HG02852 (cell line): ENCODE data around the gene SLC35F3.

Experiments
- ATAC-seq: cut with Tn5 transposase; IDR thresholded peaks from one replicate; pipeline ENCODE4 v1.9.1; 2021; ENCODE audit warnings: mild to moderate bottlenecking, moderate library complexity; ENCODE audit not compliant: unreplicated experiment

Gene SLC35F3

GRCh38 chr1:233909195-233909594 lies 4.7 kb downstream of the SLC35F3 start:
- no peak for ATAC-seq

GRCh38 chr1:233912447-233912846 lies 8.0 kb downstream of the SLC35F3 start:
- no peak for ATAC-seq

- ATAC-seq: no peak
These were observed 8.4 kb downstream of the SLC35F3 start for GRCh38 chr1:233912909-233913308.

- ATAC-seq: no peak
These were observed 12.2 kb downstream of the SLC35F3 start for GRCh38 chr1:233916706-233917105.

- no peak for ATAC-seq
These were observed 15.3 kb downstream of the SLC35F3 start for GRCh38 chr1:233919786-233920185.

DNA sequence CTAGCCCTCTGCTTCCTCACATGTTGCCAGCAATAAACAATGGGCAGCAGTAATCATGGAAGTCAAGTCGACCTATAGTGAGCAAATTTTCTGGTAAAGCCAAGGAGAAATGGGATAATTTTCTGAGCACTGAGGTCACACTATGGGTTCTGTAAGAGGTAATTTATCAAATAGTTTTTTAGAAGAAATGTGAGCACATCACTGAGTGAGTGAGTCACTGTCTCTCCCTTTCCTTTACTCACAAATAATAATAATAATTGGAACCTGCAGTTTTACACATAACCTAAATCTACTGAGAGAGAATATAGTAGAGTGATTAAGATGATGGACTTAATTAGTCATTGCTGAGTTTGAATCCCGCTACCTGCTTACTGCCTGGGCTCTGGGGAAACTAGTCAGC lies 23.6 kb downstream of the SLC35F3 start:
- ATAC-seq: no peak

- ATAC-seq: no peak
These were observed 28.9 kb downstream of the SLC35F3 start for GRCh38 chr1:233933339-233933738.

DNA sequence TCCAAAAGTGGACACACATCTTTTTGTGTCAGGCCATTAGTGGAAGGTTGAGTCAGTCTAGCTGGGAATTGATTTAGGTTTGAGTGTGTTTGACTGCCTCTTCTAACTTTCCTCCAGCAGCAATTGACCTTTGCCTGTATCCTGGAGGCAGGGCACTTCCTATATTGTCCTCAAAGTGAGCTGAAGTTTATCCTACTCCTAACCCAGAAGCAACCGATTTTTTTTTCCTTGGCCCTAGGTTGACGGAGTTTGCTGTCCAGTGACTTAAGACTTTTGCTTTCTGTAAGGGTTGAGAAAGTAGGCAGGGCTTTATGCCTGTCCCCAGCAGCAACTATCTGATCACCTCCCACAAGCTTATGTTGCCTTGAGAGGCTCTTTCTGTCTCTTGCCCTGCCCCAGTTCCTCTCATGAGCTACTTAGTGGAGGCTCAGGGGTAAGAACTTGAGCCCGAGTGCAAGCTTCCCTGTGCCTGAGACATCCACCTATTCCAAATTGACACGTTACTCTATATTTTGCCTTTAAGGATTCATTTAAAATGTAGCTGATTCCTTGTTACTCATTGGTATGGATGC lies 30.9 kb downstream of the SLC35F3 start:
- ATAC-seq: no peak

DNA sequence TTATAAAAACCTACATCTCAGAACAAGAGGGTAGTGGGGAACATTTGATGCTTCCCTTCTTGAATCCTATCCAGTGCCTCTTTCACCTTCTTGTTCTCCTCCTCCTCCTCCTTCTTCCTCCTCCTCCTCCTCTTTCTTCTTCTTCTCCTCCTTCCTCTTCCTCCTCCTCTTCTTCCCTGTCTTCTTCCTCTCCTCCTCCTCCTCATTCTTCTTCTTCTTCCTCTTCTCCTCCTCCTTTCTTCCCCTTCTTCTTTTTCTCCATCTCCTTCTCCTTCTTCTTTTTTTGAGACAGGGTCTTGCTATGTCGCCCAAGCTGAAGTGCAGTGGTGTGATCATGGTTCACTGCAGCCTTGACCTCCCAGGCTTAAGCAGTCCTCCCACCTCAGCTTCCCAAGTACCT lies 31.9 kb downstream of the SLC35F3 start:
- no peak for ATAC-seq

DNA sequence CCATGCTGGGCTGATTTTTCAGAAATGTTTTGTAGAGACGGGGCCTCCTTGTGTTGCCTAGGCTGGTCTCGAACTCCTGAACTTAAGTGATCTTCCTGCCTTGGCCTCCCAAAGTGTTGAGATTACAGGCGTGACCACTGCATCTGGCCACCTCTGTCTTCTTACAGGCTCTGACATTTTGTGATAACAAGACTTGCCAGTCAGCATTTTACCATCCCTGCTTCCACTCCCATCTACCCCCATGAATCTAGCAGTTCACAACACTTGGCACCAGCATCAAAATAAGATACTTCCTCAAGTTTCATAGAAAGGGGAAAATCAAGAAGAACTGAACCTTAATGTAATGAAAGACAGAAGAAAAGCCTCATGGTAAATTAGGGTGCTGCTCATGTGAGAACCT lies 32.4 kb downstream of the SLC35F3 start:
- no peak for ATAC-seq

- ATAC-seq: no peak
These were observed 34.0 kb downstream of the SLC35F3 start for GRCh38 chr1:233938476-233938875.

- ATAC-seq: no peak
These were observed 35.0 kb downstream of the SLC35F3 start for GRCh38 chr1:233939451-233939850.

DNA sequence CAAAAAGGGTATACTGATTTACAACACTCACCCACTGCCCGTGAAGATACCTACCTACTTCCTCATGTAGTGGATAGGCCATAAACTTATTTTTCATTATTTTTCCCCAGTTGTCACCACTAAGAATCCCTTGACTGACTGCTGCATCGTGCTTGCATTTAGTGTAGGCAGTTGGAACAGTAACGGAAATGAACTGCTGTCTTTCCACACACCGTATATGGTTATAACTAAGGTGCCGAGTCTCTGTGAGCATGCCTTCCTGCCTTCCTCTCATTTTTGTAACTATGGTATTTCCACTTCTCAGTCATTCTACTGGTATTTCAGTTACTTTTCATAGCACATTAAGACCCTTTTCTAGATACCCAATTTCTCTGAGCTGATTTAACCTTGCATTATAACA lies 36.4 kb downstream of the SLC35F3 start:
- ATAC-seq: no peak

DNA sequence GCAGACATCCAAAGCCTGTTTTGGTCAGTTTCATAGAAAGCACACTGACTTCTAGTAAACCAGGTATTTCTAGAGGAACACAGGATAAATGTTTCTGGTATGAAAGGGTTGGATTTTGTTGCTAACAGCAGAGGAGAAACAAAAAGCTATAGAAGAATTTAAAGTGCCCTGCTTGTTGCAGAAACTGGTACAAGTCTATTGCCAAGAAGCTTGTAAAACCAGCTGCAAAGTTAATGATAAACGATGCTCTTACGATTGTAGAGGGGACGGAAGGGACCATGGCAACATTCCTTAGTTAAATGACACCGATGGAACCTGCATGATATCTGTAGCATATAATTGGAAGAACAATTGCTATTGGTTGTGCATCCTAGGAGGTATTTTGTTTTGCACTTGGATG lies 40.1 kb downstream of the SLC35F3 start:
- no peak for ATAC-seq

- no peak for ATAC-seq
These were observed 41.1 kb downstream of the SLC35F3 start for GRCh38 chr1:233945573-233945972.

GRCh38 chr1:233945979-233946378 lies 41.5 kb downstream of the SLC35F3 start:
- no peak for ATAC-seq

GRCh38 chr1:233946724-233947123 lies 42.2 kb downstream of the SLC35F3 start:
- ATAC-seq: no peak

DNA sequence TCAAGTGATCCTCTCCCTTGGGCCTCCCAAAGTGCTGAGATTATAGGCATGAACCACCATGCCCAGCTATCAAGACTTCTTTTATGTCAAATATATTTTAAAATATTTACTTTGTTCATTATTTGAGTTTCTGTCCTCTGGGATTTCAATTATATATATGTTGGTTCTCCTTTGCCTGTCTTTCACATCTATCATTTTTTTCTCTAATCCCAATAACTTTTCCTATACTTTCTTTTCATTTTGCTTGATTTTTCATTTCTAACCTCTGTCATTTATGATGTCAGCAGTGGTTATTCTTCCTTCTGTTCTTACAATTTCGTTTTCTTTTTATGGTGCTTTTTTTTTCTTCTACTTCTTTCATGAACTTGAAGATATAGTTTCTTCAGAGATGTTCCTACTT lies 47.3 kb downstream of the SLC35F3 start:
- no peak for ATAC-seq

DNA sequence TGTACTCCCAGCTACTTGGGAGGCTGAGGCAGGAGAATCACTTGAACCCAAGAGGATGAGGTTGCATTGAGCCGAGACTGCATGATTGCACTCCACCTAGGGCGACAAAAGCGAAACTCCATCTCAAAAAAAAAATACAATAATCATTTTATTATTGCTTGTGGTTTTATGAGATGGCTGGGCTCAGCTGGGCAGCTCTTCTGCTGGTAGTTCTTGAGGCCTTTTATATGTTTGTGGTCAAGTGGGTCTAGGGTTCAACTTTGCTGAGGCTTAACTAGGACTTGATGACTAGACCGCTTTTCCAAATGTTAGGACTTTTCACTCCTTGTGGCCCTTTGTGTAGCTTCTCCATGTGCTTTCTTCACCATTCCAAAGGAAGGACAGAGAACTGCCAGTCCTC lies 53.2 kb downstream of the SLC35F3 start:
- ATAC-seq: no peak

DNA sequence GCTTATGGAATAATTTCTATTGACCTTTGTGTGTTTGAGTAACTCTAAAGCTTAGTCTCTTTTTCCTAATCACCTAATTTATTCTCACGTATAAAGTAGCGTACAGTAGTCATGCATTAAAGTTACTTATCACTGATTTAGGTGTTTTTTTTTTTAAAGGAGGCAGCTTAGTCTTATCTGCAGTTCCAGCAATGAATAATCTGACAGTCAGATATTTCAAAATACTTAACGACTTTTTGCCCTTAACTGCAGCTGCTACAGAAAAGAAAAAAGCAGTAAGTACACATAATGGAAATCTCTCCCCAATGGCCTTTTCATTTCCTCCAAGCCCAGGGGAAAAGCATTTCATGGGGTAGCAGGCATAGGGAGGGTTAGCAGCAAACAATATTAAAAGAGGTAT lies 54.6 kb downstream of the SLC35F3 start:
- no peak for ATAC-seq

DNA sequence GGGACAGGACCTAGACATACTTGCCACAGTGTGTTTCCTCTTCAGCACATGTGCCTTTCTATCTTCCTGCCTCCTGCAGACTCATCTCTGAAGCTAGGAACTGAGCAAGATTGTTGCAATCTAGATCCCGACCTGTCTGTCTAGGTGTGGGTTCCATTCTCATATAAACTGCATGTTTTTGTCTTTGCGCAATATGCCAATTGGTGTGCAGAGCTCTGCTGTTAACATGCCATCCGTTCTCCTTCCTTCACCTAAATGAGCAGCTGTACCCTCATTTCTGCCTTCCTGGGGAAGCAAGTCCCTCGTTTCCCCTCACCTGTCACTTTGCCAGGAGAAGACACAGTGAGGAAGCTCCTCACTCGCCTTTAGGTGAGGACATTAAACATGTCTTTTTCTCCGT lies 55.5 kb downstream of the SLC35F3 start:
- ATAC-seq: no peak

DNA sequence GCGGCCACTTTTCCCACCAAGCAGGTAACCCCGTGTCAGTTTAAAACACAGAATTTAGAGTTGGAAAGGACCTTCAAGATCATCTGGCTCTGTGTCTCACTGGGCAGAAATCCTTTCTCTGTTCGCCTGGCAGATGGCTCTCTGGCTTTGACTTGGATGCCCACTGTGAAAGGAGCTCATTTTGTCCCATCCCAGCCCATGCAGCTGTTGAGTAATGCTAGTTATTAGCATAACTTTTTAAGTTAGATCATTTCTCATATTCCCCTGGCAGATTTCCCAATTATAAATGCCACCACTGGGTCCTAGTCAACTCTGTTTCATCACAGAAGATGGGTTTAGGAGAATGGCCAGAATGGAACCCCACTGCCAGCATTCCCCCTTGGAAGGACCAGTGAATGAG lies 55.9 kb downstream of the SLC35F3 start:
- no peak for ATAC-seq

DNA sequence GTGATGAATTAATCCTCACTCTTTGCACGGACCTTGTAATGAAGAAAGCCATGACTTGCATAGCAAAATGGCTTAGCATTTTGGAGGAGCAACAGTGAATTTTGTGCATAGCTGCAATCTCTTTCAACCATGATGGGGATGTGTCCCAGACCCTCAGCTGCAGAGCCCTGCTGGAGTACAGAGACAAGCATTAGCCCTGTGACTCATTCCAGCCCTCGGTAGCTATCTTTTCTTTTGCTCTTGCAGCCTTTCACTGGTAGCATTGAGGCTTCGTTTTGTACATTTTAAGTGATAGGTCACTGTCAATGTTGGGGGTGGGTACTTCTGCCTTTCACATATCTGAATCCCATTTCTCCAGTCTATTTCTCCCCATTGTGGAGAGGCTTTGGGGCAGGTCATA lies 58.4 kb downstream of the SLC35F3 start:
- no peak for ATAC-seq

- no peak for ATAC-seq
These were observed 61.4 kb downstream of the SLC35F3 start for GRCh38 chr1:233965856-233966255.
